ENCODE measurements around the gene HM13.

DNA sequence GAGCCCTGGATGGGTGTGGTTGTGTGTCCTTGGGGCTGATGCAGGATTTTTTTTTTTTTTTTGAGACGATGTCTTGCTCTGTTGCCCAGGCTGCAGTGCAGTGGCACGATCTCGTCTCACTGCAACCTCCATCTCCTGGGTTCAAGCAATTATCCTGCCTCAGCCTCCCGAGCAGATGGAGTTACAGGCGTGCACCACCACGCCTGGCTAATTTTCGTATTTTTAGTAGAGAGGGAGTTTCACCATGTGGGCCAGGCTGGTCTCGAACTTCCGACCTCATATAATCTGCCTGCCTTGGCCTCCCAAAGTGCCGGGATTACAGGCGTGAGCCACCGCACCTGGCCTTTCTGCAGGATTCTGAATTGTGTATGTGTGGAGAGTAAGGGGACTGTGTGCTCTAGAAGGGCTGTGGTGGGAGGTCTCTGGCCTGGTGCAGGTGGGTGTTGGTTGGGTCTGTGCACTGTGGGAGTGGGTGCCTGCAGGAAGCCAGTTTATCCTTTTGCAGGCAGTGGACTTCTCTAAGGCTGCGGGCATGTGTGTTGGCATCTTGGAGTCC lies 79.8 kb downstream of the HM13 start:
- TF ChIP-seq, protein P1, sequence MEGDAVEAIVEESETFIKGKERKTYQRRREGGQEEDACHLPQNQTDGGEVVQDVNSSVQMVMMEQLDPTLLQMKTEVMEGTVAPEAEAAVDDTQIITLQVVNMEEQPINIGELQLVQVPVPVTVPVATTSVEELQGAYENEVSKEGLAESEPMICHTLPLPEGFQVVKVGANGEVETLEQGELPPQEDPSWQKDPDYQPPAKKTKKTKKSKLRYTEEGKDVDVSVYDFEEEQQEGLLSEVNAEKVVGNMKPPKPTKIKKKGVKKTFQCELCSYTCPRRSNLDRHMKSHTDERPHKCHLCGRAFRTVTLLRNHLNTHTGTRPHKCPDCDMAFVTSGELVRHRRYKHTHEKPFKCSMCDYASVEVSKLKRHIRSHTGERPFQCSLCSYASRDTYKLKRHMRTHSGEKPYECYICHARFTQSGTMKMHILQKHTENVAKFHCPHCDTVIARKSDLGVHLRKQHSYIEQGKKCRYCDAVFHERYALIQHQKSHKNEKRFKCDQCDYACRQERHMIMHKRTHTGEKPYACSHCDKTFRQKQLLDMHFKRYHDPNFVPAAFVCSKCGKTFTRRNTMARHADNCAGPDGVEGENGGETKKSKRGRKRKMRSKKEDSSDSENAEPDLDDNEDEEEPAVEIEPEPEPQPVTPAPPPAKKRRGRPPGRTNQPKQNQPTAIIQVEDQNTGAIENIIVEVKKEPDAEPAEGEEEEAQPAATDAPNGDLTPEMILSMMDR (conservative IDR thresholded peaks at IDR 0.05; ENCODE audit: low read length), result no peak
- no peak for TF ChIP-seq EZH2phosphoT487 (IDR thresholded peaks at IDR 0.05; ENCODE audit: borderline replicate concordance)

Measured in Loucy (cell line).